A673 (cell line): ENCODE measurements around the gene ZNF653.
A peak's percentile ranks its signal among the peaks of the same experiment; 100 is the strongest.

ENCODE experiments used
- EZH2 ChIP-seq: fragments of 200-600 bp; sonication (generic); IDR thresholded peaks from 2 replicates; pipeline ENCODE4 v1.6.1; 2017; ENCODE audit warnings: borderline replicate concordance, low read depth, mild to moderate bottlenecking, mixed read lengths, antibody characterized with exemption, low read length; ENCODE audit not compliant: poor library complexity, severe bottlenecking
- TF ChIP-seq, protein P1 (sequence below): fragments of 300-800, 200-600 bp; sonication (generic); conservative IDR thresholded peaks from 2 replicates; pipeline ENCODE4 v1.5.1; 2017; ENCODE audit warnings: low read depth, mild to moderate bottlenecking, antibody characterized with exemption, low read length, moderate library complexity, mixed read lengths

DNA sequence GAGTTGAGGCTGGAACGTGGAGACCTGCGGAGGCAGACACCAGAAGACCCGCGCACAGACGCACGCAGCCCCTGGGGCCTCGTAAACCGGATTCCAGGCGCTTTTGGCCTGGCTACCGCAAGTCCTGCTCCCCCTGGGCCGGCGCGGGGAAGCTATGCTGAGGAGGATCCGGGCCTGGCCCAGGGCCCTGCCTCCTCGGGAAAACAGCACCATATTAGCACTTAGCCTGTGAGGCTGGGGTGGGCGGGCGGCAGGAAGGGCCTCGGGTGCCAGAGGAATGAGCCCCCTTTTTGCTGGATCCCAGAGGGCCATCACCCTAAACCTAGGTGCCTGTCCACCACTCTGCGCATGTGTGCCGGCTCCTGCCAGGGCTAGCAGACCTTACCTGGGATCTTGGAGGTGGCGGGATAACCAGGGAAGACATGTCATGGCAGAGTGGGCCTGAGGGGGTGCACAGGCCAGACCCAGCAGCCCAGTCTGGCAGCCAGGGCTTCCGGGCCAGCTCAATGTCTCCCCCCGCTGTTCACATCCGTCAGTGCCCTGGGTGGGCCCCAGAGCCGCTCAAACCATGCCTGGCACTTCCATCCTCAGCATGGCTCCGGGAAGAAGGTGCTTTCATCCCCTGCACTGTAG lies 46.1 kb upstream of the ZNF653 start:
- TF ChIP-seq, protein P1, sequence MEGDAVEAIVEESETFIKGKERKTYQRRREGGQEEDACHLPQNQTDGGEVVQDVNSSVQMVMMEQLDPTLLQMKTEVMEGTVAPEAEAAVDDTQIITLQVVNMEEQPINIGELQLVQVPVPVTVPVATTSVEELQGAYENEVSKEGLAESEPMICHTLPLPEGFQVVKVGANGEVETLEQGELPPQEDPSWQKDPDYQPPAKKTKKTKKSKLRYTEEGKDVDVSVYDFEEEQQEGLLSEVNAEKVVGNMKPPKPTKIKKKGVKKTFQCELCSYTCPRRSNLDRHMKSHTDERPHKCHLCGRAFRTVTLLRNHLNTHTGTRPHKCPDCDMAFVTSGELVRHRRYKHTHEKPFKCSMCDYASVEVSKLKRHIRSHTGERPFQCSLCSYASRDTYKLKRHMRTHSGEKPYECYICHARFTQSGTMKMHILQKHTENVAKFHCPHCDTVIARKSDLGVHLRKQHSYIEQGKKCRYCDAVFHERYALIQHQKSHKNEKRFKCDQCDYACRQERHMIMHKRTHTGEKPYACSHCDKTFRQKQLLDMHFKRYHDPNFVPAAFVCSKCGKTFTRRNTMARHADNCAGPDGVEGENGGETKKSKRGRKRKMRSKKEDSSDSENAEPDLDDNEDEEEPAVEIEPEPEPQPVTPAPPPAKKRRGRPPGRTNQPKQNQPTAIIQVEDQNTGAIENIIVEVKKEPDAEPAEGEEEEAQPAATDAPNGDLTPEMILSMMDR = peak; percentile 58
- no peak for TF ChIP-seq EZH2
